T-helper 1 cell treated with Interleukin-12 subunit alpha and Interleukin-12 subunit beta and Interleukin-4 antibody, amounts not matched to agents 30 μg/mL and 1 μg/mL, for 36 hours (primary cell): ENCODE data around the gene PUS7.
"Not testable (repeated sequence)": the region's sequence is repeated elsewhere in the genome, so short reads cannot be mapped to it uniquely, and the experiment has no call there.

Experiments used
- H3K27ac Mint-ChIP-seq: one replicate; pipeline ENCODE4 v1.8.0; 2021; ENCODE audit warnings: mild to moderate bottlenecking, mixed read lengths
- H3K27me3 Mint-ChIP-seq: one replicate; pipeline ENCODE4 v1.8.0; 2021; ENCODE audit warnings: low read depth, mixed read lengths
- H3K36me3 Mint-ChIP-seq: one replicate; pipeline ENCODE4 v1.8.0; 2021; ENCODE audit warnings: low read depth, mixed read lengths
- H3K4me1 Mint-ChIP-seq: one replicate; pipeline ENCODE4 v1.8.0; 2021; ENCODE audit warnings: low read depth, mixed read lengths
- H3K4me3 Mint-ChIP-seq: one replicate; pipeline ENCODE4 v1.8.0; 2021; ENCODE audit warnings: mild to moderate bottlenecking, moderate library complexity, mixed read lengths
- H3K9me3 Mint-ChIP-seq: one replicate; pipeline ENCODE4 v1.8.0; 2021; ENCODE audit warnings: mixed read lengths

PUS7 gene

DNA sequence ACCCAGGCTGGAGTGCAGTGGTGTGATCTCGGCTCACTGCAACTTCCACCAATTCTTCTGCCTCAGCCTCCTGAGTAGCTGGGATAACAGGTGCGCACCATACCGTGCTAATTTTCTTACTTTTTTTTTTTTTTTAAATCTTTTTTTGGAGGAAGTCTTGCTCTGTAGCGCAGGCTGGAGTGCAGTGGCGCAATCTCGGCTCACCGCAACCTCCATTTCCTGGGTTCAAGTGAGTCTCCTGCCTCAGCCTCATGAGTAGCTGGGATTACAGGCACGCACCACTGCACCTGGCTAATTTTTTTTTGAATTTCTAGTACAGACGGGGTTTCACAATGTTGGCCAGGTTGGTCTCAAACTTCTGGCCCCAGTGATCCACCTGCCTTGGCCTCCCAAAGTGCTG, 79.9 kb downstream of the PUS7 start:
- not testable (repeated sequence) for H3K4me3 Mint-ChIP-seq, H3K27ac Mint-ChIP-seq, H3K4me1 Mint-ChIP-seq, H3K9me3 Mint-ChIP-seq, H3K36me3 Mint-ChIP-seq, H3K27me3 Mint-ChIP-seq

DNA sequence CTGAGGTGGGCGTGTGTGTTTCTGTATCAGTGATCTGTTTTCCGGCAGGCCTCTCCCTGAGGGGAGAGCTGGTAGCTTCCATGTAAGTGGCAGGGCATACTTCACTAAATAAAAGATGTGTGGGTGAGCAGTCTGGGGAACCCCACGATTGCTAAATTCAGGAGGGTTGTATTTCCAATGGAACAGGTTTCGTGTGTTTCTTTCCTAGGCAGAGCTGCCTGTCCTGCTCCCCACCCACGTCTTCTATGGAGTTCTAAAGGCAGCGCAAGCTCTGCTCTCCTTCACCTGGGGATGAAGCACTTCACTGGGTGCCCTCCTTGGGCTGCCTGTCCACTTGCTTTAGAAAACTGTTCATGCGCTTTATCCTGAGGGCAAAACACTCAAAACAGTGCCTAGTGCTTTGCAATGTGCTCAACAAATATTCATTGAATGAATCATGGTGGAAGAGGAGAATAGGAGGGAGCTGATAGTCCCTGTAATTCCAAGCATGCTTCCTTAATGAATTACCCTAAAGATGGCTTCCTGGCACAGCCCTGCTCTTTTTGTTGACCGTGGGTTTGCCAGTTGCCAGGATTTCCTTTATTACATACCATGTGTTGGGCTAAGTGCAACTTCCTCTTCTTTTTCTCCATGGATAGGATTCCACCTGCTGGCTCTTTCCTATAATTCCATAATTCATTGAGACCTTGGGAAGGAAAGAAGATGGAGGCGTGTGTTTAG, 82.7 kb downstream of the PUS7 start:
- Mint-ChIP-seq H3K4me1 (no peaks in the 10 kb centered on the region), H3K4me3 (no peak overlapping the region), H3K27ac (no peak overlapping the region), H3K36me3 (no peaks in the 10 kb centered on the region), H3K9me3 (no peaks in the 10 kb centered on the region), H3K27me3 (no peaks in the 10 kb centered on the region)

DNA sequence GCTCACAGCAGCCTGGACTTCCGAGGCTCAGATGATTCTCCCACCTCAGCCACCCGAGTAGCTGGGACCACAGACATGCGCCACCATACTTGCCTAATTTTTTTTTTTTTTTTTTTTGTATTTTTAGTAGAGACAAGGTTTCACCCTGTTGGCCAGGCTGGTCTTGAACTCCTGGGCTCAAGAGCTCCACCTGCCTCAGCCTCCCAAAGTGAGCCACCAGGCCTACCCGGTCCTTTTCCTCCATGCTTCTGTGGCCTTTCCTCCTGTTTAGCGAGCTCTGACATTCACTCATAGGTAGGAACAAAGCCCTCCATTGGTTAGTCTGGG, 83.3 kb downstream of the PUS7 start:
- no peak overlapping the region for H3K27ac Mint-ChIP-seq
- no peak overlapping the region for H3K4me3 Mint-ChIP-seq
- H3K27me3 Mint-ChIP-seq, result no peaks in the 10 kb centered on the region

DNA sequence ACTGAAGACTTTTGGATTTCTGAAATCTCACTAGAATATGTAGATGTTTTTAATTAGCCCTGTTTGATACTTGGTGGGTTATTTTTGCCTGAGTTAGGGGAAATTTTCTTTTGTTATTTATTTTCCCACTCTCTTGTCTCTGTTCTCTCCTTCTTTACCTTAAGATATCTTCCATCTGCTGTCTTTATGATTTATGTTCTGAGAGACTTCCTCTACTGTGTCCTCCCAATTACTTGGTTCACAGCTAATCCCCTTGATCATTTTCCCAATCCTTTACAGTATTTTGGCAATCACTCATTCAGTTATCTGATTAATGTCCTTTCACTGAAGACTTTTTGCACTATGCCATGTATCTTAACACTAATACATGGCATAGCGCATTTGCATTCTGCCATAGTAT, 83.8 kb downstream of the PUS7 start:
- H3K9me3 Mint-ChIP-seq, result no peaks in the 10 kb centered on the region
- H3K4me1 Mint-ChIP-seq, result no peaks in the 10 kb centered on the region
- no peak overlapping the region for H3K4me3 Mint-ChIP-seq
- H3K36me3 Mint-ChIP-seq, result no peaks in the 10 kb centered on the region
- H3K27me3 Mint-ChIP-seq, result no peaks in the 10 kb centered on the region
- no peak overlapping the region for H3K27ac Mint-ChIP-seq

More for the DNA sequence above, 83.3 kb downstream of the PUS7 start:
- Mint-ChIP-seq H3K9me3 (no peaks in the 10 kb centered on the region), H3K4me1 (no peaks in the 10 kb centered on the region), H3K36me3 (no peaks in the 10 kb centered on the region)

DNA sequence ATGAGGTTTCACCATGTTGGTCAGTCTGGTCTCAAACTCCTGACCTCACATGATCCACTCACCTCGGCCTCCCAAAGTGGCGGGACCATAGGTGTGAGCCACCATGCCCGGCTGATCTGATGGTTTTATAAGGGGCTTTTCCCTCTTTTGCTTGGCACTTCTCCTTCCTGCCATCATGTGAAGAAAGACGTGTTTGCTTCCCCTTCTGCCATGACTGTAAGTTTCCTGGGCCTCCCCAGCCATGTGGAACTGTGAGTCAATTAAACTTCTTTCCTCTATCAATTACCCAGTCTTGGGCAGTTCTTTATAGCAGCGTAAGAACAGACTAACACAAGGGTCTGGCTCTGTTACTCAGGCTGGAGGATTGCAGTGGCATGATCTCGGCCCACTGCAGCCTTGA, 84.7 kb downstream of the PUS7 start:
- not testable (repeated sequence) for H3K9me3 Mint-ChIP-seq, H3K27me3 Mint-ChIP-seq, H3K27ac Mint-ChIP-seq, H3K36me3 Mint-ChIP-seq, H3K4me1 Mint-ChIP-seq, H3K4me3 Mint-ChIP-seq

DNA sequence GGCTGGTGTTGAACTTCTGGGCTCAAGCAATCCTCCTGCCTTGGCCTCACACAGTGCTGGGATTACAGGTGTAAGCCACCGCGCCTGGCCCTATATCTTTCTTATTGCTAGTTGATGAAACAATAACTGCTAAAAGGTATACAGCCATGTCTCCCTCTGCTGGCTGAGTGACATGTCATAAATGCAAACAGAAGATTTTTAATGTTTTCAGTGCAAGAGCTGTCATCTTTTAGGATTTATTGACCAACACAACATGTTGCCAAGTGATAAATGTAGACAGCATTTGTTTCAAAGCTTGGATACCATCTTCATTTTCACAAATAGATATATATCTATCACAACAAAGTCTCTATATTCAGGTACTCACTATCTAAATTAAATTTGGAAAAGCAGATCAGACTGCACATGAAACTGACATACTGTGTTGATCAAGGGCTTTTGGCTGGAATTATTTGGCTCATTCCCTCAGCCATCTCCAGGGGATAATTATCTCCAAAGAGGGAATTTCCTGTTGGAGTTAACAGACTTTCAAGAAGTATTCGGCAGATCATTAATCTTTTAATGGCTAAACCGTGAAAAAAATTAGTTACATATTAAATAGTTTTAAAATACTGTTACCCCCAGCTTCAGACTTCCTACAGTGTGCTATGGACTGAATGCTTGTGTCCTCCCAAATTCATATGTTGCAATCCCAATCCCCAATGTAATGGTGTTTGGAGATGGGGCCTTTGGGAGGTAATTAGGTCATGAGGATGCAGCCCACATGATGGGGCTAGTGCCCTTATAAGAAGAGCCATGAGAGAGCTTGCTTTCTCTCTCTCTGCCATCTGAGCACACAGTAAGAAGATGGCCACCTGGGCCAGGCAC, 92.1 kb downstream of the PUS7 start:
- Mint-ChIP-seq H3K27me3 (no peaks in the 10 kb centered on the region), H3K4me1 (no peaks in the 10 kb centered on the region), H3K36me3 (no peaks in the 10 kb centered on the region), H3K27ac (no peak overlapping the region), H3K4me3 (no peak overlapping the region), H3K9me3 (no peaks in the 10 kb centered on the region)

DNA sequence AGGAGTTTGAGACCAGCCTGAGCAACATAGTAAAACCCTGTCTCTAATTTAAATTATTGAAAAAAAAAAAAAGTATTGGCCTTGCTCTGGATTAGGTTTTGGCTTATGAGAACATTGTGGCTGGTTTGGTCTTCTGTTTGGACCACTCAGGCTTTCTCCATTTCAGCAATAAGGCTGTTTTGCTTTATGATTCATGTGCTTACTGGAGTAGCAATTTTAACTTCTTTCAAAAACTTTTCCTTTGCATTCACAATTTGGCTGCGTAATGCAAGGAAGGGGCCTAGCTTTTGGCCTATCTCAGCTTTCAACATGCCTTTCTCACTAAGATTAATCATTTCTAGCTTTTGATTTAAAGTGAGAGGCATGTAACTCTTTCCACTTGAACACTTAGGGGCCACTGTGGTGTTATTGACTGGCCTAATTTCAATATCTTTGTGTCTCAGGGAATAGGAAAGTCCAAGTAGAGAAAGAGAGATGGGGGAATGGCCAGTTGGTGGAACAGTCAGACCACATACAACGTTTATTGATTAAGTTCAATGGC, 95.4 kb downstream of the PUS7 start:
- H3K27me3 Mint-ChIP-seq, result no peaks in the 10 kb centered on the region
- H3K9me3 Mint-ChIP-seq, result no peaks in the 10 kb centered on the region
- H3K4me1 Mint-ChIP-seq, result no peaks in the 10 kb centered on the region
- H3K36me3 Mint-ChIP-seq, result no peaks in the 10 kb centered on the region
- H3K27ac Mint-ChIP-seq, result no peak overlapping the region
- no peak overlapping the region for H3K4me3 Mint-ChIP-seq

DNA sequence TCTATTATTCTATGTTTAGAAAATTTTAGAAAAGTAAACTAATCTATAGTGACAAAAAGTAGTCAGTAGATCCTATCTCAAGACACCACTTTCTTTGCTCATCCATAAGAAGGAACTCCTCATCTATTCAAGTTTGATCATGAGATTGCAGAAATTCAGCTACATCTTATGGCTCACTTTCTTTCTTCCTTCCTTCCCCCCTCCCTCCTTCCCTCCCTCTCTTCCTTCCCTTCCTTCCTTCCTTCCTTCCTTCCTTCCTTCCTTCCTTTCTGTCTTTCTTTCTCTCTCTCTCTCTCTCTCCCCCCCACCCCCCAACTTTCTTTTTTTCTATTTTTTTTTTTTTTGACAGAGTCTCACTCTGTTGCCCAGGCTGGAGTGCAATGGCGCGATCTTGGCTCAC, 98.1 kb downstream of the PUS7 start:
- H3K4me1 Mint-ChIP-seq, result no peaks in the 10 kb centered on the region
- H3K27ac Mint-ChIP-seq, result no peak overlapping the region
- no peaks in the 10 kb centered on the region for H3K27me3 Mint-ChIP-seq
- H3K4me3 Mint-ChIP-seq, result no peak overlapping the region
- H3K36me3 Mint-ChIP-seq, result no peaks in the 10 kb centered on the region
- H3K9me3 Mint-ChIP-seq, result no peaks in the 10 kb centered on the region

DNA sequence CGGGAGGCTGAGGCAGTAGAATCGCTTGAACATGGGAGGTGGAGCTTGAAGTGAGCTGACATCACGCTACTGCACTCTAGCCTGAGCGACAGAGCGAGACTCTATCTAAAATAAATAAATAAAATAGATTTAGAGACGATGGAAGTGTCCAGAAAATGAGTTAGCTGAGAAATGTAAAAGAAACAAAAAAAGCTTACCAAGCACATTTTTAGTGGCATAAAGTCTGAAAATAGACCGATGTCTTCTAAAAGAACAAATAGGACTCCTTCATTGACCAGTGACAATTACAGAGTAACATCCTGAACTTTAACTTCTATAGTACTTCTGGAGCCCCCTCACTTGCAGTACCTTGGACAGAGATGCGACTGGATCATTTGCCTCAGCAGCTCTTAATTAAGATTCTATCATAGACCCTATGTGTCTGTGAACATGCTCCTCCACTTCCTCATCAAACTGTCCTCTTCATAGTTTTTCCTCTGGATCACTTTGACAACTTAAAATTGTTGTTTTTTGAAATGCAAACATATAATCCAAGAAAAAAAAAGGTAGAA, 108.1 kb downstream of the PUS7 start:
- Mint-ChIP-seq H3K9me3 (no peaks in the 10 kb centered on the region), H3K27me3 (peaks cover 3% of the 10 kb centered on the region), H3K4me1 (no peaks in the 10 kb centered on the region), H3K36me3 (no peaks in the 10 kb centered on the region), H3K27ac (no peak overlapping the region), H3K4me3 (no peak overlapping the region)

DNA sequence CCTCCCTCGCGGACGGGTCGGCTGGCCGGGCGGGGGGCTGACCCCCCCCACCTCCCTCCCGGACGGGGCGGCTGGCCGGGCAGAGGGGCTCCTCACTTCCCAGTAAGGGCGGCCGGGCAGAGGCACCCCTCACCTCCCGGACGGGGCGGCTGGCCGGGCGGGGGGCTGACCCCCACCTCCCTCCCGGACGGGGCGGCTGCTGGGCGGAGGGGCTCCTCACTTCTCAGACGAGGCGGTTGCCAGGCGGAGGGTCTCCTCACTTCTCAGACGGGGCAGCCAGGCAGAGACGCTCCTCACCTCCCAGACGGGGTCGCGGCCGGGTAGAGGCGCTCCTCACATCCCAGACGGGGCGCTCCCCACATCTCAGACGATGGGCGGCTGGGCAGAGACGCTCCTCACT, 111.3 kb downstream of the PUS7 start:
- not testable (repeated sequence) for H3K27ac Mint-ChIP-seq, H3K36me3 Mint-ChIP-seq, H3K4me1 Mint-ChIP-seq, H3K27me3 Mint-ChIP-seq, H3K4me3 Mint-ChIP-seq, H3K9me3 Mint-ChIP-seq

DNA sequence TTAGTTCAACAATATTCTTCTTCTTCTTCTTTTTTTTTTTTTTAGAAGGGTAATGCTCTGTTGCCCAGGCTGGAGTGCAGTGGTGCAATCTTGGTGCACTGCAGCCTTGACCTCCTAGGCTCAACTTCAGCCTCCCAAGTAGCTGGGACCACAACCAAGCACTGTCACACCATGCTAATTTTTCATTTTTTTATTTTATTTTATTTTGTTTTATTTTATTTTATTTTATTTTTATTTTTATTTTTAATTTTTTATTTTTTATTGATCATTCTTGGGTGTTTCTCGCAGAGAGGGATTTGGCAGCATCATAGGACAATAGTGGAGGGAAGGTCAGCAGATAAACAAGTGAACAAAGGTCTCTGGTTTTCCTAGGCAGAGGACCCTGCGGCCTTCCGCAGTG, 112.3 kb downstream of the PUS7 start:
- H3K9me3 Mint-ChIP-seq, H3K36me3 Mint-ChIP-seq, H3K4me1 Mint-ChIP-seq, H3K27me3 Mint-ChIP-seq, H3K4me3 Mint-ChIP-seq, H3K27ac Mint-ChIP-seq: not testable (repeated sequence)

DNA sequence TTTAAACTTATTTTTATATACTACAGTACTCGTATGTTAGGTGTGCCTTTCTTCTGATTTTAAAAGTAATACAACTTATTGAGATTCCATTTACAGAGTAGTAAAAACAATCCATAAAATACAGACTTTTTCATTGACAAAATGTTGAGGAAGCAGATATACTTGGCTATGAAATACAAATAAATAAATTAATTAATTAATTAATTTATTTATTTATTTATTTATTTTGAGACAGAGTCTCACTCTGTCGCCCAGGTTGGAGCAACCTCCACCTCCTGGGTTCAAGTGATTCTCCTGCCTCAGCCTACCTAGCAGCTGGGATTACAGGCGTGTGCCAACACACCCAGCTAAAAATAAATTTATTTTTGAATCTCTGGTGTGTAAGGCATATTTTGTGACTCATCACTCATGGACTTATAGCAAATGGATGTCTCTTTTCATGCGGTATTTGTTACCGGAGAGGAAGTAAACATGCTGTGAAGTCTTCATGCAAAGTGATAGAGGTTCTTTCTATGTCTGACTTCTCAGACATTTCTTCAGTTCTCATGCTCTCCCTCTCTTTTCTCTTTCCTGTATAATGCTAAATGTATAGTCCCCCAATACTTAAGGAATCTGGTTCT, 113.2 kb downstream of the PUS7 start:
- no peak overlapping the region for H3K27ac Mint-ChIP-seq
- H3K9me3 Mint-ChIP-seq, result no peaks in the 10 kb centered on the region
- H3K4me3 Mint-ChIP-seq, result no peak overlapping the region
- H3K36me3 Mint-ChIP-seq, result no peaks in the 10 kb centered on the region
- H3K4me1 Mint-ChIP-seq, result no peaks in the 10 kb centered on the region
- H3K27me3 Mint-ChIP-seq, result peaks cover 3% of the 10 kb centered on the region
